ENCODE data around the gene WDR1. TPM values are rescaled to one million over a fixed set of nuclear protein-coding genes. Genes with fewer than 3 reads are reported as not detected.

Gene WDR1
- total and polyA plus RNA-seq, 2 donors from 2014 or later = 176 to 313 TPM

DNA sequence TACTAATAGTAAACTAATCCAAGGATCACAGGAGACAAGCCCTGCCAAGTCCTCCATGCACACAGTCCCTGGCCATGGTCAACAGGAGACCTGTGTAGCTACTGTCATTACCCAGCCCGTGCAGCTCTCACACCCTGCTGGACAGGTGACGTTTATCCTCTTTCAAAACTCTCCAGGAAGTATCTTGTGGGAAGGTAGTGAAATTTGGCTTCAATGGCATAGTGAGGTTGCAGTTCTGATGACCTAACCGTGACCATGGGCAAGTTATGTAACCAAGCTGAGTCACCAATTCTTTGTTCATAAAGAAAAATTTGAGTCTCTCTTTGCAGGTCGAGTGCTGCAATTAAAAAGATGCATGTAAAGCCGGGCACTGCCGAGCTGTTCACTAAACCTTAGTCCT lies 84.0 kb downstream of the WDR1 start:
- TF ChIP-seq, protein P1, sequence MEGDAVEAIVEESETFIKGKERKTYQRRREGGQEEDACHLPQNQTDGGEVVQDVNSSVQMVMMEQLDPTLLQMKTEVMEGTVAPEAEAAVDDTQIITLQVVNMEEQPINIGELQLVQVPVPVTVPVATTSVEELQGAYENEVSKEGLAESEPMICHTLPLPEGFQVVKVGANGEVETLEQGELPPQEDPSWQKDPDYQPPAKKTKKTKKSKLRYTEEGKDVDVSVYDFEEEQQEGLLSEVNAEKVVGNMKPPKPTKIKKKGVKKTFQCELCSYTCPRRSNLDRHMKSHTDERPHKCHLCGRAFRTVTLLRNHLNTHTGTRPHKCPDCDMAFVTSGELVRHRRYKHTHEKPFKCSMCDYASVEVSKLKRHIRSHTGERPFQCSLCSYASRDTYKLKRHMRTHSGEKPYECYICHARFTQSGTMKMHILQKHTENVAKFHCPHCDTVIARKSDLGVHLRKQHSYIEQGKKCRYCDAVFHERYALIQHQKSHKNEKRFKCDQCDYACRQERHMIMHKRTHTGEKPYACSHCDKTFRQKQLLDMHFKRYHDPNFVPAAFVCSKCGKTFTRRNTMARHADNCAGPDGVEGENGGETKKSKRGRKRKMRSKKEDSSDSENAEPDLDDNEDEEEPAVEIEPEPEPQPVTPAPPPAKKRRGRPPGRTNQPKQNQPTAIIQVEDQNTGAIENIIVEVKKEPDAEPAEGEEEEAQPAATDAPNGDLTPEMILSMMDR (IDR thresholded peaks at IDR 0.05; ENCODE audit: borderline replicate concordance, extremely low read depth, insufficient read depth) = no peak
- no peaks in the 10 kb centered on the region for H3K9me3 ChIP-seq (ENCODE audit: control insufficient read depth in 2 of 3, insufficient read depth in 1 of 3, low read length in 3 of 3)
- H3K4me3 ChIP-seq (ENCODE audit: low read length in 3 of 3) = no peak overlapping the region
- no peak overlapping the region for H3K9ac ChIP-seq (ENCODE audit: low read length in 3 of 3)
- DNase-seq (no peak), FAIRE-seq (no peak)
- intact Hi-C loops (cut with DNase I) = no loop called here
- H3K27me3 ChIP-seq (ENCODE audit: control insufficient read depth, insufficient read depth, low read length) = no peaks in the 10 kb centered on the region
- H3K27ac ChIP-seq (ENCODE audit: low read depth in 2 of 2, low read length in 2 of 2) = peak overlapping the region; percentile 44 to 87
- H3K36me3 ChIP-seq (ENCODE audit: control insufficient read depth in 2 of 3, insufficient read depth in 3 of 3, low read length in 3 of 3) = no peaks in the 10 kb centered on the region
- H3K4me1 ChIP-seq (ENCODE audit: control insufficient read depth in 2 of 3, insufficient read depth in 2 of 3, low read depth in 1 of 3, low read length in 3 of 3) = peaks cover 2 to 34% (median 22%) of the 10 kb centered on the region in 3 donors

DNA sequence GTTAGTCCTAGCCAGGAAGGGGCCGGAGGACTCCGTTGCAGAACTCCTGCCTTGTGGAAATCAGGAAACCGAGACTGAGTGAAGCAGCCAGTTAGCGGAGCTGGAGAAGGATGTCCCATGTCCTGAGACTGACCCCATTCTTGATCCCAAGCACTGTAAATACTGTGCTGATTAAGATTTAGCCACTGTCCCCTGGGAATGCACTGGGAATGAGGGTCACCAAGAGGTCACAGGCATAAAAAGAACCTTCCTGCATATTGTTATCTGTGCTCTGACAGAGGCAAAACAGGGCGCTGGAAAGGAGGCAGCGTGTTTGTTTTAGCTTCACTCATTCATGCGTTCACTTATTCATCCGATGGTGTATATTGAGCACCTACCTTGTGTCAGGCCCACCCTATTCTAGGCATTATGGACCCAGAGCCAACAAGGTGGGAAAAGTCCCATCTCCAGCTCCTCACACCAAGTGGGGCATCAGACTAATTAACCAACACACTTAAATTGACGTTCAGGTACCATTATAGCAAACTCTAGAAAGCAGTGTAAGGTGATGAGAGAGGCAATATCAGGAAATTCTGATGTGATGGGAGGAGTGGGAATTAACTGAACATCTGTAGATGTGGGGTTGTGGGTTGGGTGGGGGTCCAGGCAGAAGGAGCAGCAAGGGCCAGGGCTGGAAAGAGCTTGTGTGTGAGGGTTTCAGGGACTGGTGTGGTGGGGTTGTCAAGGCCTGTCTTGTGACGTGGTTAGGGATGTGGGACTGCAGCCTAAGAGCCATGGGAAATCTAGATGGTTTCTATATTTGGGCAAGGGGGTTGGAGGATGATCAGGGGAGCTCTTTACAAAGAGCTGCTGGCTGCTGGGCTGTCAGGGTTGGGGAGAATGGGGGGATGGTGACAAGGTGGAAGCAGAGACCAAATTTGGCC lies 84.7 kb downstream of the WDR1 start:
- H3K9ac ChIP-seq (ENCODE audit: low read length in 3 of 3) = no peak overlapping the region
- no peaks in the 10 kb centered on the region for H3K9me3 ChIP-seq (ENCODE audit: control insufficient read depth in 2 of 3, insufficient read depth in 1 of 3, low read length in 3 of 3)
- H3K27me3 ChIP-seq (ENCODE audit: control insufficient read depth, insufficient read depth, low read length) = no peaks in the 10 kb centered on the region
- intact Hi-C loops (cut with DNase I) = no loop called here
- DNase-seq (peak in 3 of 5 donors; percentile 62 to 71 (median 71)), FAIRE-seq (no peak)
- TF ChIP-seq, protein P1 (IDR thresholded peaks at IDR 0.05; ENCODE audit: borderline replicate concordance, extremely low read depth, insufficient read depth) = no peak
- no peaks in the 10 kb centered on the region for H3K36me3 ChIP-seq (ENCODE audit: control insufficient read depth in 2 of 3, insufficient read depth in 3 of 3, low read length in 3 of 3)
- peak overlapping the region; percentile 44 to 81 for H3K27ac ChIP-seq (ENCODE audit: low read depth in 2 of 2, low read length in 2 of 2)
- no peak overlapping the region for H3K4me3 ChIP-seq (ENCODE audit: low read length in 3 of 3)
- peaks cover 2 to 34% (median 22%) of the 10 kb centered on the region in 3 donors for H3K4me1 ChIP-seq (ENCODE audit: control insufficient read depth in 2 of 3, insufficient read depth in 2 of 3, low read depth in 1 of 3, low read length in 3 of 3)

DNA sequence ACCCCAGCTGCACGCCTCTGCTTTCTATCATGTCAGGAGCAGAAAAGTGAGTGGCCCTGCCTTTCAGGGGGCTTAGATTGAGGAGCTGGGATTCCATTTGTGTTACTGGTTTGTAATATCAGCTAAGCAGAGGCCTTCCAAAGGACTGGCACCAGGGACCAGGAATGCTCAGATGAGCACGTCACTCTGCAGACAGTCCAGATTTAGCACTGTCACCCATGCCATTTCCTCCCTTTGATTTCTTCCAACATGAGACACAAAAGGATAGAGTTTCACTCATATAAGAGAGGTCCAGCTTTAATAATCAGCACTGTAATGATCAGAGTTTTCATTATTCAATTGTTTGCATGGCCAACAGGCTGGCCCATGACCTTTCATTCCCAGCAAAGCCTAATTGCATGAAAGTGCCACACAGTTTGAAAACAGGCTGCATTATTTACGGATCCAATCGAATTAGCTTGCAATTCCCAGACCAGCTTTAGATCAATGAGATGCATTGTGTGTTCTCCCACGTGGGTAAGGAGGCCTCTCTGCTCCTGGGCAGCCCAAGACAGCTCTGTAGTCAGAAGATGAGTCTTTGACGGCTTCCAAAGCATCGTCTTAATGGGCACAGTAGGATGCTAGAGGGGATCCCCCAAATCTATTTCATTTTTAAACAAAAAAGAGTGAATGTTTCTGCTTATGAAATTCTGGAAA lies 85.5 kb downstream of the WDR1 start:
- H3K36me3 ChIP-seq (ENCODE audit: control insufficient read depth in 2 of 3, insufficient read depth in 3 of 3, low read length in 3 of 3) = no peaks in the 10 kb centered on the region
- DNase-seq (no peak), FAIRE-seq (no peak)
- no peaks in the 10 kb centered on the region for H3K27me3 ChIP-seq (ENCODE audit: control insufficient read depth, insufficient read depth, low read length)
- intact Hi-C loops (cut with DNase I) = no loop called here
- no peak overlapping the region for H3K4me3 ChIP-seq (ENCODE audit: low read length in 3 of 3)
- TF ChIP-seq, protein P1 (IDR thresholded peaks at IDR 0.05; ENCODE audit: borderline replicate concordance, extremely low read depth, insufficient read depth) = no peak
- peak overlapping the region in 1 of 2 donors; percentile 44 for H3K27ac ChIP-seq (ENCODE audit: low read depth in 2 of 2, low read length in 2 of 2)
- no peak overlapping the region for H3K9ac ChIP-seq (ENCODE audit: low read length in 3 of 3)
- no peaks in the 10 kb centered on the region for H3K9me3 ChIP-seq (ENCODE audit: control insufficient read depth in 2 of 3, insufficient read depth in 1 of 3, low read length in 3 of 3)
- H3K4me1 ChIP-seq (ENCODE audit: control insufficient read depth in 2 of 3, insufficient read depth in 2 of 3, low read depth in 1 of 3, low read length in 3 of 3) = peaks cover 2 to 34% (median 22%) of the 10 kb centered on the region in 3 donors

Data from kidney (tissue), 14 donors.